B cell (primary cell): ENCODE results near the gene TMEM266. TPM values are rescaled to one million over a fixed set of nuclear protein-coding genes. Genes with fewer than 3 reads are reported as not detected.

Source experiments
- ATAC-seq: fragments of 200-7000 bp; cut with Tn5 transposase; one replicate; pipeline ENCODE4 v1.10.0; 2021; ENCODE audit warnings: low read depth, mild to moderate bottlenecking, moderate number of reproducible peaks, moderate library complexity
- CTCF ChIA-PET: fragments of 350-600 bp; sonication (Branson Sonifier 250); formaldehyde crosslinking; loops from one replicate; lab custom pipeline; 2021; ENCODE audit warnings: antibody characterized with exemption, inconsistent platforms; lab: Charles Lee
- POLR2A ChIA-PET: fragments of 350-600 bp; sonication (Branson Sonifier 250); formaldehyde crosslinking; loops from one replicate; lab custom pipeline; 2021; ENCODE audit warnings: antibody characterized with exemption; lab: Charles Lee
- DNase-seq: peaks from one replicate; pipeline ENCODE4 v3.0.0; 2013
- H2AFZ ChIP-seq: 2 replicates; pipeline ENCODE4 v1.6.1; 2012; ENCODE audit warnings: mild to moderate bottlenecking, low read depth, low read length; ENCODE audit not compliant: insufficient read depth, poor library complexity, severe bottlenecking
- H3K27ac ChIP-seq, 2 donors: 1 replicate in 1 of 2; 2 replicates in 1 of 2; pipeline ENCODE4 v1.5.1; 2012 to 2013; ENCODE audit warnings: low read length in 2 of 2, mild to moderate bottlenecking in 2 of 2, moderate library complexity in 1 of 2
- H3K27me3 ChIP-seq, 4 experiments: fragments of 200-600 bp in 1 of 4; sonication (generic) in 1 of 4; replicated peaks in 1 of 4; 1 replicate in 2 of 4; 2 replicates in 2 of 4; pipeline versions ENCODE4 v1.6.1 to v1.7.0; 2013 to 2016; ENCODE audit warnings: low read length in 3 of 4, mild to moderate bottlenecking in 2 of 4, mixed read lengths in 1 of 4, moderate library complexity in 1 of 4; ENCODE audit not compliant: insufficient read depth in 4 of 4, control insufficient read depth in 3 of 4; ENCODE audit errors: control extremely low read depth in 1 of 4
- H3K36me3 ChIP-seq, 2 experiments: replicated peaks in 1 of 2; 1 replicate in 1 of 2; 2 replicates in 1 of 2; pipeline versions ENCODE4 v1.6.1 to v1.7.1; 2013; ENCODE audit warnings: low read length in 1 of 2; ENCODE audit not compliant: insufficient read depth in 2 of 2, control insufficient read depth in 1 of 2; ENCODE audit errors: control extremely low read depth in 1 of 2, extremely low read depth in 1 of 2
- H3K4me1 ChIP-seq, 2 donors: fragments of 200-600 bp in 1 of 2; sonication (generic) in 1 of 2; 1 replicate in 1 of 2; 2 replicates in 1 of 2; pipeline versions ENCODE4 v1.5.1 to v1.6.1; 2013 to 2017; ENCODE audit warnings: low read length in 2 of 2; ENCODE audit not compliant: control insufficient read depth in 2 of 2, insufficient read depth in 2 of 2
- H3K4me2 ChIP-seq: replicated peaks from 2 replicates; pipeline ENCODE3; 2012; ENCODE audit warnings: mild to moderate bottlenecking, low read depth, low read length; ENCODE audit not compliant: poor library complexity, severe bottlenecking
- H3K4me3 ChIP-seq, 5 experiments: fragments of 200-600 bp in 1 of 5; sonication (generic) in 1 of 5; 1 replicate in 3 of 5; 2 replicates in 2 of 5; pipeline versions ENCODE4 v1.5.1 to v1.7.0; 2011 to 2016; ENCODE audit warnings: low read length in 4 of 5, mild to moderate bottlenecking in 4 of 5, low read depth in 2 of 5, control low read depth in 1 of 5, moderate library complexity in 1 of 5; ENCODE audit not compliant: insufficient read depth in 1 of 5; ENCODE audit errors: control extremely low read depth in 1 of 5, extremely low read depth in 1 of 5
- H3K79me2 ChIP-seq: fragments of 200-600 bp; sonication (generic); one replicate; pipeline ENCODE4 v1.6.0; 2016; ENCODE audit warnings: low read length; ENCODE audit not compliant: control insufficient read depth, insufficient read depth
- H3K9ac ChIP-seq: fragments of 200-600 bp; sonication (generic); 2 replicates; pipeline ENCODE4 v1.6.1; 2017; ENCODE audit warnings: mild to moderate bottlenecking, low read length, moderate library complexity
- H3K9me3 ChIP-seq, 3 donors: one replicate each; pipeline versions ENCODE4 v1.6.1 to v1.7.1; 2013; ENCODE audit warnings: low read length in 2 of 3; ENCODE audit not compliant: control insufficient read depth in 2 of 3, insufficient read depth in 1 of 3; ENCODE audit errors: control extremely low read depth in 1 of 3
- H4K20me1 ChIP-seq: 2 replicates; pipeline ENCODE4 v1.6.0; 2012; ENCODE audit warnings: mild to moderate bottlenecking, low read length; ENCODE audit not compliant: insufficient read depth, control insufficient read depth, poor library complexity, severe bottlenecking
- H3K27ac Mint-ChIP-seq: one replicate; pipeline ENCODE4 v1.8.0; 2021; ENCODE audit warnings: mixed read lengths
- H3K27me3 Mint-ChIP-seq: one replicate; pipeline ENCODE4 v1.8.0; 2021; ENCODE audit warnings: mixed read lengths
- H3K4me1 Mint-ChIP-seq: one replicate; pipeline ENCODE4 v1.8.0; 2021; ENCODE audit warnings: mixed read lengths
- H3K4me3 Mint-ChIP-seq: one replicate; pipeline ENCODE4 v1.8.0; 2021; ENCODE audit warnings: mixed read lengths
- H3K9me3 Mint-ChIP-seq: one replicate; pipeline ENCODE4 v1.8.0; 2022; ENCODE audit warnings: mixed read lengths; ENCODE audit not compliant: insufficient read depth
- EZH2 ChIP-seq: IDR thresholded peaks from 2 replicates; pipeline ENCODE4 v1.6.1; 2012; ENCODE audit warnings: borderline replicate concordance, low read depth, mild to moderate bottlenecking, moderate library complexity, low read length; ENCODE audit not compliant: insufficient read depth, poor library complexity, severe bottlenecking
- WGBS: methylation state at CpG from one replicate; pipeline ENCODE4 v1.1.5; 2013; ENCODE audit warnings: missing lambda C conversion rate; ENCODE audit not compliant: insufficient coverage; 5-methylcytosine and 5-hydroxymethylcytosine counted together
- intact Hi-C: fragments of 100-400 bp; cut with micrococcal nuclease; formaldehyde crosslinking; loops from one replicate; pipeline ENCODE4 v1.10.0; 2022
- polyA plus RNA-seq: library from polyadenylated mRNA; depleted of rRNA; stranded (reverse); fragments of >200 nt; gene quantifications from 2 replicates; pipeline ENCODE4 v1.2.3, GENCODE V29; 2012
- total RNA-seq, 2 donors: library from RNA; stranded (reverse); fragments of 120-200 nt in 1 of 2; gene quantifications; 1 replicate in 1 of 2; 2 replicates in 1 of 2; pipeline versions ENCODE4 v1.2.3 to v1.2.4, GENCODE V29; 2013 to 2022
- TF ChIP-seq, protein P1 (sequence below): fragments of 200-600 bp; IDR thresholded peaks from one replicate; pipeline ENCODE4 v1.8.0; 2022; ENCODE audit warnings: antibody characterized with exemption, mild to moderate bottlenecking

The TMEM266 gene
- total and polyA plus RNA-seq, 2 donors (not counting 1 experiment from before 2014, with no cell fraction given), result not detected

DNA sequence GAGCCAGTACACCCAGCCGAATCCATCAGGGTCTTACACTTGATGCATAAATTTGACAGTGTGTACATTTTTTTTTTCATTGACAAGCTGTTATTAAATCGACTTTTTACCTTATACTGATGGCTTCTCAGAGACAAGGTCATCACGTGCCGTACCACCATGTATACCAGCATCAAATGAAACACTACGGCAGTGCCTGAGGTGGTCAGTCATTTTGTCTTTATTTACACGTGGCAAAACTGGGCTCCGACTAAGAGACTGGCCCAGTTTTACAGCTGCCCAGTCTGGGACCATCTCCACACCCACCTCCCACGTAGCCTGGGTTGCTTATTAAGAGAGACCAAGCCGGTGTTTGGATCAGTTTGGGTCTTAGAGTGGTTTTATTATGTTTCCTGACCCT lies 57.4 kb downstream of the TMEM266 start:
- Histone ChIP-seq H2AFZ (no peak overlapping the region), H3K36me3 (no peaks in the 10 kb centered on the region), H3K9me3 (no peaks in the 10 kb centered on the region), H3K27ac (no peak overlapping the region), H4K20me1 (no peaks in the 10 kb centered on the region), H3K27me3 (no peaks in the 10 kb centered on the region), H3K9ac (no peak overlapping the region), H3K79me2 (no peaks in the 10 kb centered on the region), H3K4me1 (no peaks in the 10 kb centered on the region), H3K4me3 (no peak overlapping the region), H3K4me2 (no peak overlapping the region)
- ChIA-PET POLR2A (no interaction called here), CTCF (interaction anchor here (0.7 kb wide), 1 partner anchor 26 kb away, joined by 4 read pairs; no protein-coding TSS in a partner anchor)
- DNase-seq, result no peak
- Mint-ChIP-seq H3K4me1 (no peaks in the 10 kb centered on the region), H3K27me3 (peaks cover 25% of the 10 kb centered on the region), H3K4me3 (no peak overlapping the region), H3K9me3 (no peaks in the 10 kb centered on the region), H3K27ac (no peak overlapping the region)
- no peak for ATAC-seq
- intact Hi-C loops, result no loop called here
- WGBS, result 89% methylated on average over 5 of the region's 9 CpGs
- no peak for TF ChIP-seq EZH2
- TF ChIP-seq, protein P1, sequence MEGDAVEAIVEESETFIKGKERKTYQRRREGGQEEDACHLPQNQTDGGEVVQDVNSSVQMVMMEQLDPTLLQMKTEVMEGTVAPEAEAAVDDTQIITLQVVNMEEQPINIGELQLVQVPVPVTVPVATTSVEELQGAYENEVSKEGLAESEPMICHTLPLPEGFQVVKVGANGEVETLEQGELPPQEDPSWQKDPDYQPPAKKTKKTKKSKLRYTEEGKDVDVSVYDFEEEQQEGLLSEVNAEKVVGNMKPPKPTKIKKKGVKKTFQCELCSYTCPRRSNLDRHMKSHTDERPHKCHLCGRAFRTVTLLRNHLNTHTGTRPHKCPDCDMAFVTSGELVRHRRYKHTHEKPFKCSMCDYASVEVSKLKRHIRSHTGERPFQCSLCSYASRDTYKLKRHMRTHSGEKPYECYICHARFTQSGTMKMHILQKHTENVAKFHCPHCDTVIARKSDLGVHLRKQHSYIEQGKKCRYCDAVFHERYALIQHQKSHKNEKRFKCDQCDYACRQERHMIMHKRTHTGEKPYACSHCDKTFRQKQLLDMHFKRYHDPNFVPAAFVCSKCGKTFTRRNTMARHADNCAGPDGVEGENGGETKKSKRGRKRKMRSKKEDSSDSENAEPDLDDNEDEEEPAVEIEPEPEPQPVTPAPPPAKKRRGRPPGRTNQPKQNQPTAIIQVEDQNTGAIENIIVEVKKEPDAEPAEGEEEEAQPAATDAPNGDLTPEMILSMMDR, result no peak

DNA sequence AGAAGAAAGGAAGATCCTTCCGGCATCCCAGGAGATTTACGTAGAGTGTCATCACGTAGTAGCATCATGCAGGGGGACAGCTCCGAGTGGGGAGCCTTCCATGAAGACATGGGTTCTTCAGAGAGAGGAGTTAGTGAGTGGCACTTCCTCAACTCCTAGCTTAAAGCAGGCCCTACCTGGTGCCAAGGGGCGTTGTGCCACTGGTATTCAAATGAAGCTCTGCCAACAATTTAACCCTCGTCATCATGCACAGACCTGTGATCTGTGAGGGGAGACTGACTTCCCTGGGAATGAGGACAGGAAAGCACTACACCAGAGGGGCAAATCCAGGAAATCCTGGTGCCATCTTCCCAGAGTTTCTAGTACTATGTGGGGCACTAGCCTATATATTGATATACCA lies 59.0 kb downstream of the TMEM266 start:
- DNase-seq, result no peak
- ChIA-PET POLR2A (no interaction called here), CTCF (interaction anchor here (1.8 kb wide), 1 partner anchor 20 kb away, joined by 5 read pairs; no protein-coding TSS in a partner anchor)
- H3K9me3 ChIP-seq, result peaks cover 0 to under 1% (median 0%) of the 10 kb centered on the region in 3 donors
- no peak overlapping the region for H3K27ac ChIP-seq
- no peak overlapping the region for H3K4me2 ChIP-seq
- no peak overlapping the region for H2AFZ ChIP-seq
- H3K9ac ChIP-seq, result no peak overlapping the region
- H3K27ac Mint-ChIP-seq, result no peak overlapping the region
- H3K27me3 Mint-ChIP-seq, result peaks cover 38% of the 10 kb centered on the region
- no peak for ATAC-seq
- H3K9me3 Mint-ChIP-seq, result no peaks in the 10 kb centered on the region
- H3K36me3 ChIP-seq, result no peaks in the 10 kb centered on the region
- intact Hi-C loops, result no loop called here
- no peak overlapping the region for H3K4me3 Mint-ChIP-seq
- H4K20me1 ChIP-seq, result no peaks in the 10 kb centered on the region
- no peaks in the 10 kb centered on the region for H3K27me3 ChIP-seq
- no peak overlapping the region for H3K4me3 ChIP-seq
- H3K4me1 ChIP-seq, result no peaks in the 10 kb centered on the region
- 100% methylated on average over 3 of the region's 6 CpGs for WGBS
- H3K79me2 ChIP-seq, result no peaks in the 10 kb centered on the region
- no peaks in the 10 kb centered on the region for H3K4me1 Mint-ChIP-seq
- TF ChIP-seq, protein P1, result no peak
- TF ChIP-seq EZH2, result no peak
